Caco-2 (cell line): ENCODE measurements around the gene KLHL11. TPM values are rescaled to one million over a fixed set of nuclear protein-coding genes. Genes with fewer than 3 reads are reported as not detected.

Experiments used
- BruUV-seq: library from RNA; stranded (reverse); fragments of 400-500 nt; replicated peaks from 2 replicates; lab custom pipeline; 2021; lab: Mats Ljungman, UMichigan
- CTCF ChIA-PET: fragments of 300-600 bp; sonication (Branson Sonifier 250); formaldehyde crosslinking; loops from one replicate; lab custom pipeline; 2022; ENCODE audit warnings: antibody characterized with exemption; lab: Charles Lee
- POLR2A ChIA-PET: fragments of 300-600 bp; sonication (Branson Sonifier 250); formaldehyde crosslinking; loops from one replicate; lab custom pipeline; 2022; ENCODE audit warnings: antibody characterized with exemption; lab: Charles Lee
- DNase-seq, 2 experiments: peaks; one replicate each; pipeline versions ENCODE4 v3.0.0 to v3.0.0-alpha.2; 2020 to 2022
- H3K27me3 ChIP-seq: replicated peaks from 2 replicates; pipeline ENCODE4 v1.6.0; 2011; ENCODE audit warnings: low read length; ENCODE audit not compliant: control insufficient read depth, insufficient read depth
- H3K36me3 ChIP-seq: 2 replicates; pipeline ENCODE4 v1.5.1; 2011; ENCODE audit warnings: low read length; ENCODE audit not compliant: control insufficient read depth, insufficient read depth
- H3K4me1 ChIP-seq: fragments of 250-450 bp; sonication (Bioruptor Pico); 2 replicates; pipeline ENCODE4 v1.5.1; 2020; ENCODE audit warnings: mild to moderate bottlenecking
- H3K4me3 ChIP-seq: 2 replicates; pipeline ENCODE4 v1.5.1; 2011; ENCODE audit warnings: low read depth, mild to moderate bottlenecking, control low read depth, low read length
- H3K9me3 ChIP-seq: fragments of 250-450 bp; sonication (Bioruptor Pico); 2 replicates; pipeline ENCODE4 v1.5.1; 2020; ENCODE audit warnings: mild to moderate bottlenecking, moderate library complexity
- H3K27ac Mint-ChIP-seq: one replicate; pipeline ENCODE4 v1.8.0; 2022; ENCODE audit warnings: mixed read lengths; ENCODE audit not compliant: unreplicated experiment
- H3K27me3 Mint-ChIP-seq: one replicate; pipeline ENCODE4 v1.8.0; 2022; ENCODE audit warnings: mixed read lengths; ENCODE audit not compliant: insufficient read depth, unreplicated experiment
- H3K36me3 Mint-ChIP-seq: one replicate; pipeline ENCODE4 v1.8.0; 2022; ENCODE audit warnings: mild to moderate bottlenecking, mixed read lengths; ENCODE audit not compliant: insufficient read depth, unreplicated experiment
- H3K4me1 Mint-ChIP-seq: one replicate; pipeline ENCODE4 v1.8.0; 2022; ENCODE audit warnings: low read depth, mixed read lengths; ENCODE audit not compliant: unreplicated experiment
- H3K4me3 Mint-ChIP-seq: one replicate; pipeline ENCODE4 v1.8.0; 2022; ENCODE audit warnings: mild to moderate bottlenecking, moderate library complexity, mixed read lengths; ENCODE audit not compliant: unreplicated experiment
- H3K9me3 Mint-ChIP-seq: one replicate; pipeline ENCODE4 v1.8.0; 2022; ENCODE audit warnings: mixed read lengths; ENCODE audit not compliant: unreplicated experiment
- intact Hi-C: fragments of 100-400 bp; cut with micrococcal nuclease; formaldehyde crosslinking; loops from one replicate; pipeline ENCODE4 v1.10.0; 2022; ENCODE audit not compliant: unreplicated experiment
- total RNA-seq: library from RNA; stranded (reverse); gene quantifications from 2 replicates; pipeline ENCODE4 v1.2.3, GENCODE V29; 2022
- TF ChIP-seq, protein P1 (sequence below), 2 experiments: fragments of 200-600 bp in 1 of 2; IDR thresholded peaks; 1 replicate in 1 of 2; 2 replicates in 1 of 2; pipeline versions ENCODE4 v1.5.1 to v1.8.0; 2011 to 2022; ENCODE audit warnings: antibody characterized with exemption in 1 of 2, control low read depth in 1 of 2, inconsistent platforms in 1 of 2, low read depth in 1 of 2, low read length in 1 of 2, mild to moderate bottlenecking in 1 of 2, moderate library complexity in 1 of 2; ENCODE audit not compliant: insufficient read depth in 1 of 2, severe bottlenecking in 1 of 2, unreplicated experiment in 1 of 2

KLHL11 gene
- total RNA-seq, 1 experiment from 2014 or later = 22.2 TPM

DNA sequence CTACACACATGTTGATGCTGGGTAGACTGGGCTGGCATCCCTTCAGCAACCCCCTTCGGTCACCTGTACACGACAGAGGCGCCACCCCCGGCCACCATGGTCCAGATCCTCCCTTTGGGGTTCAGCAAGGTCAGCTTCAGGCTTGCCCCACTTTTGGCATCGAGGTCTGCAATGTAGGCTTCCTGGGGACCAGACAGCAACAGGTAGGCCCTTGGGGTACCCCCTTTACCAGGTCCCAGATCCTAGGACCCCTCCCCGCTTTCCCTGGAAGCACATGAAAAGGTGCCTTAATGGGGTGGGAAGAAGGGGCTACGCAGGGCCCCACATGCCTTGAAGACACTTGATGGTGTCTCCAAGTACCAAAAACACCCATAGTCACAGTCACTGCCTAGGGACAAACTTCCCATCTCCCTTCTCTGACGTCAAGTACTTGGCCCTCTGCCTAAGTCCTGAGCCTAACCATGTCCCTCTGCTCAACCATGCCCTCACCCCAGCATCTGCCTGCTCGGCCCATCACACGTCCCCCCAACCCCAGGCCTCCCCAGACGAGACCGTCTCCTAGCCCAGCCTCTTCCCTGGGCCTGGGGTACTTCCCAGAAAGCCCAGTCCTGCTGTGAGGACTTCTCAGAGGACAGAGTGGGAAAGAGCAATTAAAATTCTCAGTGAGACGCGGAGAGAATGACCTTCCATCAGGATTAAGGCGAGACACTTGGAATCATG lies 41.4 kb upstream of the KLHL11 start:
- H3K36me3 Mint-ChIP-seq = peaks cover 90% of the 10 kb centered on the region
- H3K27me3 Mint-ChIP-seq = no peaks in the 10 kb centered on the region
- CTCF ChIA-PET = no interaction called here

DNA sequence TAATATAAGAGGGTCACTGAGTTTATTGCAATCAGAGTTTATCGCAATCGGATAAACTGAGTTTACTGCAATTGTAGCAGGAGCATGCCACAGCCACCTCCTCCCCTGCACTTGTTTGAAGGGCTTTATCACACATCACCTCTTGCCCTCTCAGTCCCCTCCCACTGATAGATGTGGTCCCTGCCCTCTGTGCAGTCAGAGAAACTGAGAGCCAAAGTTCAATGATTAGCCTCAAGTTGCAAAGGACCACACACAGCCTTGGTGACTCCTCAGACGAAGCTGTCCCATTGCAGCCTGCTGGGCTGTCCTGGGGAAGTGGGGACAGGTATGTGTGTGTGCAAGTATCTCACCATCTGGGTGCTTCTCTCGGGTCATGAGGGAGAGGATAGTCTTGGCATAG lies 39.9 kb upstream of the KLHL11 start:
- CTCF ChIA-PET = no interaction called here
- peaks cover 18% of the 10 kb centered on the region for H3K36me3 ChIP-seq

More for the DNA sequence above, 41.4 kb upstream of the KLHL11 start:
- Mint-ChIP-seq H3K4me3 (no peak overlapping the region), H3K4me1 (peaks cover 21% of the 10 kb centered on the region), H3K27ac (no peak overlapping the region), H3K9me3 (no peaks in the 10 kb centered on the region)
- POLR2A ChIA-PET = interaction anchor here (2.1 kb wide), 1 partner anchor 12 kb away, joined by 11 read pairs; the partner anchor contains the start of gene ACLY
- no peak for DNase-seq
- Histone ChIP-seq H3K36me3 (peaks cover 19% of the 10 kb centered on the region), H3K4me3 (no peak overlapping the region), H3K4me1 (peaks cover 30% of the 10 kb centered on the region), H3K9me3 (no peaks in the 10 kb centered on the region), H3K27me3 (no peaks in the 10 kb centered on the region)
- TF ChIP-seq, protein P1, sequence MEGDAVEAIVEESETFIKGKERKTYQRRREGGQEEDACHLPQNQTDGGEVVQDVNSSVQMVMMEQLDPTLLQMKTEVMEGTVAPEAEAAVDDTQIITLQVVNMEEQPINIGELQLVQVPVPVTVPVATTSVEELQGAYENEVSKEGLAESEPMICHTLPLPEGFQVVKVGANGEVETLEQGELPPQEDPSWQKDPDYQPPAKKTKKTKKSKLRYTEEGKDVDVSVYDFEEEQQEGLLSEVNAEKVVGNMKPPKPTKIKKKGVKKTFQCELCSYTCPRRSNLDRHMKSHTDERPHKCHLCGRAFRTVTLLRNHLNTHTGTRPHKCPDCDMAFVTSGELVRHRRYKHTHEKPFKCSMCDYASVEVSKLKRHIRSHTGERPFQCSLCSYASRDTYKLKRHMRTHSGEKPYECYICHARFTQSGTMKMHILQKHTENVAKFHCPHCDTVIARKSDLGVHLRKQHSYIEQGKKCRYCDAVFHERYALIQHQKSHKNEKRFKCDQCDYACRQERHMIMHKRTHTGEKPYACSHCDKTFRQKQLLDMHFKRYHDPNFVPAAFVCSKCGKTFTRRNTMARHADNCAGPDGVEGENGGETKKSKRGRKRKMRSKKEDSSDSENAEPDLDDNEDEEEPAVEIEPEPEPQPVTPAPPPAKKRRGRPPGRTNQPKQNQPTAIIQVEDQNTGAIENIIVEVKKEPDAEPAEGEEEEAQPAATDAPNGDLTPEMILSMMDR (IDR thresholded peaks at IDR 0.05; ENCODE audit: insufficient read depth in 1 of 2, low read depth in 1 of 2, low read length in 1 of 2, severe bottlenecking in 1 of 2, unreplicated experiment in 1 of 2) = no peak
- intact Hi-C loops = no loop called here
- no TSS peak for BruUV-seq

DNA sequence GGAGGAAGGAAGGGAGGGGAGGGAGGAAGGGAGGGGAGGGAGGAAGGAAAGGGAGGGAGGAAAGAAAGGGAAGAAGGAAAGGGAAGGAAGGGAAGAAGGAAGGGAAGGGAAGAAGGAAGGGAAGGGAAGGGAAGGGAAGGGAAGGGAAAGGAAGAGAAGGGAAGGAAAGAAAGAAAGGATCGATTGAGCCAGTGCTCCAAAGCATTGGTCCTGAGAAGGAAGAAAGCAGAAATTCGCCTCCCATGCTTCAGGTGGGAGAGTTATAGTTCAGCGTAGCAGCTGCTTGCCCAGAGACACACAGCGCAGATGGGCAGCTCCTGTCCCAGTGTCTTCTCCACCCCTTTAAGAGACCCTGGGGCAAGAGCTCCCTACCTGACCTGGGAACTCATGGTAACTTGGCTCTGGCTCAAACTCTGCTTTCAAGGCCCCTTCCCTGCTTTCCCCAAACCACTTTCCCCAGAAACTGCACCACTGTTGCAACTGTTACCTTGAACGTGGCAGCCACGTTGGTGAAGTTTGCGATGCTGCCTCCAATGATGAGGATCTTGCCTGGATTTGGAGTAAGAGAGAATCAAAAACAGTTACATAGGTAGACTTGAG lies 39.1 kb upstream of the KLHL11 start:
- ChIA-PET CTCF (no interaction called here), POLR2A (no interaction called here)
- peaks cover 92% of the 10 kb centered on the region for H3K36me3 Mint-ChIP-seq
- DNase-seq = no peak
- no TSS peak for BruUV-seq
- H3K27ac Mint-ChIP-seq = no peak overlapping the region
- no peak overlapping the region for H3K4me3 ChIP-seq
- peaks cover 13% of the 10 kb centered on the region for H3K4me1 Mint-ChIP-seq
- H3K27me3 Mint-ChIP-seq = no peaks in the 10 kb centered on the region
- no peaks in the 10 kb centered on the region for H3K9me3 ChIP-seq
- intact Hi-C loops = no loop called here
- H3K27me3 ChIP-seq = no peaks in the 10 kb centered on the region
- peaks cover 28% of the 10 kb centered on the region for H3K4me1 ChIP-seq
- H3K36me3 ChIP-seq = peaks cover 17% of the 10 kb centered on the region
- H3K9me3 Mint-ChIP-seq = no peaks in the 10 kb centered on the region
- TF ChIP-seq, protein P1 (IDR thresholded peaks at IDR 0.05; ENCODE audit: insufficient read depth in 1 of 2, low read depth in 1 of 2, low read length in 1 of 2, severe bottlenecking in 1 of 2, unreplicated experiment in 1 of 2) = no peak
- H3K4me3 Mint-ChIP-seq = no peak overlapping the region

More for the DNA sequence above, 39.9 kb upstream of the KLHL11 start:
- Mint-ChIP-seq H3K36me3 (peaks cover 92% of the 10 kb centered on the region), H3K27me3 (no peaks in the 10 kb centered on the region), H3K4me1 (peaks cover 19% of the 10 kb centered on the region), H3K4me3 (no peak overlapping the region), H3K27ac (no peak overlapping the region), H3K9me3 (no peaks in the 10 kb centered on the region)
- Histone ChIP-seq H3K9me3 (no peaks in the 10 kb centered on the region), H3K27me3 (no peaks in the 10 kb centered on the region), H3K4me3 (no peak overlapping the region), H3K4me1 (peaks cover 30% of the 10 kb centered on the region)
- BruUV-seq = no TSS peak
- TF ChIP-seq, protein P1 (IDR thresholded peaks at IDR 0.05; ENCODE audit: insufficient read depth in 1 of 2, low read depth in 1 of 2, low read length in 1 of 2, severe bottlenecking in 1 of 2, unreplicated experiment in 1 of 2) = no peak
- POLR2A ChIA-PET = no interaction called here
- no peak for DNase-seq
- intact Hi-C loops = no loop called here
